ENCODE results near the gene COL28A1. TPM values are rescaled to one million over a fixed set of nuclear protein-coding genes. Genes with fewer than 3 reads are reported as not detected.

COL28A1 gene
- total RNA-seq, 1 donor from 2014 or later = 0.60 TPM

DNA sequence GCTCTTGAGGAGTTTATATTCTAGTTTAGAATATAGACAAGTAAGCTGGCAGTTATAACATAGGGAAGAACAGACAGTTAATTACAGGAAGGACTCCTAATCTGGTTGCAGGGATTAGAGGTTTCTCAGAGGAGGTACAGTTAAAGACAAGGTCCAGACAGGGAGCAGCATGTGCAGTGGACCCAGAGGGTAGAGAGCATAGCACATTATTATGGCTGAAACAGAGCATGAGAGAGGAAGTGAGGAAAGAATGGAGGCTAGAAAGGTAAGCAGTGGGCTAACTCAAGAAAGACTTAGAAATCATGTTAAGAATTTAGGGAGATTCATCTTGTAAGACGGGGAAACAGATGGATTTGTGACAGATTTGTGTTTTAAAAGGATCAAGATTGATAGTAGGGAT lies 40.7 kb upstream of the COL28A1 start:
- H3K27me3 ChIP-seq = no peaks in the 10 kb centered on the region
- no peaks in the 10 kb centered on the region for H3K27me3 Mint-ChIP-seq (ENCODE audit: insufficient read depth, low read depth)
- peaks cover 4% of the 10 kb centered on the region for H3K36me3 ChIP-seq
- peaks cover 2% of the 10 kb centered on the region for H4K20me1 ChIP-seq (ENCODE audit: low read depth)
- H3K4me1 Mint-ChIP-seq = peaks cover under 1% of the 10 kb centered on the region
- DNase-seq (ENCODE audit: low spot score) = no peak
- no peaks in the 10 kb centered on the region for H3K9me3 ChIP-seq (ENCODE audit: low read depth)
- no peak overlapping the region for H3K27ac ChIP-seq
- TF ChIP-seq EZH2phosphoT487 (IDR thresholded peaks at IDR 0.05) = no peak
- no peak for TF ChIP-seq EZH2 (IDR thresholded peaks at IDR 0.05)
- TF ChIP-seq, protein P1, sequence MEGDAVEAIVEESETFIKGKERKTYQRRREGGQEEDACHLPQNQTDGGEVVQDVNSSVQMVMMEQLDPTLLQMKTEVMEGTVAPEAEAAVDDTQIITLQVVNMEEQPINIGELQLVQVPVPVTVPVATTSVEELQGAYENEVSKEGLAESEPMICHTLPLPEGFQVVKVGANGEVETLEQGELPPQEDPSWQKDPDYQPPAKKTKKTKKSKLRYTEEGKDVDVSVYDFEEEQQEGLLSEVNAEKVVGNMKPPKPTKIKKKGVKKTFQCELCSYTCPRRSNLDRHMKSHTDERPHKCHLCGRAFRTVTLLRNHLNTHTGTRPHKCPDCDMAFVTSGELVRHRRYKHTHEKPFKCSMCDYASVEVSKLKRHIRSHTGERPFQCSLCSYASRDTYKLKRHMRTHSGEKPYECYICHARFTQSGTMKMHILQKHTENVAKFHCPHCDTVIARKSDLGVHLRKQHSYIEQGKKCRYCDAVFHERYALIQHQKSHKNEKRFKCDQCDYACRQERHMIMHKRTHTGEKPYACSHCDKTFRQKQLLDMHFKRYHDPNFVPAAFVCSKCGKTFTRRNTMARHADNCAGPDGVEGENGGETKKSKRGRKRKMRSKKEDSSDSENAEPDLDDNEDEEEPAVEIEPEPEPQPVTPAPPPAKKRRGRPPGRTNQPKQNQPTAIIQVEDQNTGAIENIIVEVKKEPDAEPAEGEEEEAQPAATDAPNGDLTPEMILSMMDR (IDR thresholded peaks at IDR 0.05) = no peak
- no peak overlapping the region for H3K4me3 Mint-ChIP-seq
- H2AFZ ChIP-seq (replicated peaks) = no peak overlapping the region
- H3K27ac Mint-ChIP-seq = no peak overlapping the region
- peaks cover 3% of the 10 kb centered on the region for H3K4me1 ChIP-seq
- H3K9me3 Mint-ChIP-seq = peaks cover 10% of the 10 kb centered on the region
- peaks cover 46% of the 10 kb centered on the region for H3K79me2 ChIP-seq (ENCODE audit: low read depth)
- peaks cover 30% of the 10 kb centered on the region for H3K36me3 Mint-ChIP-seq
- no peak overlapping the region for H3K9ac ChIP-seq
- H3F3A ChIP-seq (ENCODE audit: low read depth) = peaks cover 8% of the 10 kb centered on the region
- H3K4me2 ChIP-seq = no peak overlapping the region
- H3K4me3 ChIP-seq = no peak overlapping the region

DNA sequence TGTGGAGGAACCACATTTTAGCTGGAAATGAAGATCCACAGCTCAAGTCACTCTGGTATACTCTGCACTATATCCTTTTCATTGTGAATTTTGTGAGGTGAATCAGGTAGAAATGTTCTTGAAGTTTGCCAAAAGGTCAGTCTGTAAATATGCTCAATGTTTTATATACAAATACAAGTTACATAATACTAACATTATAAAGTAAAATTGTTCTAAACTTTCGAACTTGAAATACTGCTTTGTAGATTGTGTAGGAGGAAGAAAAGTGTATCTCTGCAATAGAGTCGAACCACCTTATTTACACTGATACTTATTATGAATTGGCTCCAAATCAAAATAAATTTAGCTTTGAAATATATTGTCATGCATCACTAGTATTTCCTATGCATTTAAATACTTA lies 38.0 kb upstream of the COL28A1 start:
- H3K27me3 Mint-ChIP-seq (ENCODE audit: insufficient read depth, low read depth) = no peaks in the 10 kb centered on the region
- no peaks in the 10 kb centered on the region for H3F3A ChIP-seq (ENCODE audit: low read depth)
- peaks cover 47% of the 10 kb centered on the region for H3K36me3 Mint-ChIP-seq
- no peaks in the 10 kb centered on the region for H3K27me3 ChIP-seq
- no peak overlapping the region for H3K4me3 Mint-ChIP-seq
- no peaks in the 10 kb centered on the region for H3K9me3 ChIP-seq (ENCODE audit: low read depth)
- H3K4me3 ChIP-seq = no peak overlapping the region
- H3K79me2 ChIP-seq (ENCODE audit: low read depth) = peaks cover 63% of the 10 kb centered on the region
- H3K27ac Mint-ChIP-seq = no peak overlapping the region
- peaks cover 30% of the 10 kb centered on the region for H3K9me3 Mint-ChIP-seq
- TF ChIP-seq EZH2 (IDR thresholded peaks at IDR 0.05) = no peak
- TF ChIP-seq, protein P1 (IDR thresholded peaks at IDR 0.05) = no peak
- TF ChIP-seq EZH2phosphoT487 (IDR thresholded peaks at IDR 0.05) = no peak
- no peak overlapping the region for H3K27ac ChIP-seq
- no peak overlapping the region for H3K4me2 ChIP-seq
- H3K36me3 ChIP-seq = no peaks in the 10 kb centered on the region
- no peak overlapping the region for H3K9ac ChIP-seq
- H2AFZ ChIP-seq (replicated peaks) = no peak overlapping the region
- DNase-seq (ENCODE audit: low spot score) = no peak
- peaks cover 1% of the 10 kb centered on the region for H3K4me1 ChIP-seq
- peaks cover 5% of the 10 kb centered on the region for H3K4me1 Mint-ChIP-seq
- H4K20me1 ChIP-seq (ENCODE audit: low read depth) = no peaks in the 10 kb centered on the region

DNA sequence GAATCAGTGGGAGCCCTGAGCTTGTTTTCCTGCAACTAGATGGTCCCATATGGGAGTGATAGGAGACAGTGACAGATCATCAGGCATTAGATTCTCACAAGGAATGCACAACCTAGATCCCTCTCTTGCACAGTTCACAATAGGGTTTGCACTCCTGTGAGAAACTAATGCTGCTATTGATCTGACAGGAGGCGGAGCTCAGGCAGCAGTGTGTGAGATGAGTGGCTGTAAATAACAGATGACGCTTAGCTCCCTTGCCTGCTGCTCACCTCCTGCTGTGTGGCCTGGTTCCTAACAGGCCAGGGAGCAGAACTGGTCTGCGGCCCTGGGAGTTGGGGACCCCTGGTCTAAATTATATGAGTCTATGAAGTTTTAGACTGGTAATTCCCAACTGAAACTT lies 34.9 kb upstream of the COL28A1 start:
- no peak overlapping the region for H3K4me2 ChIP-seq
- H3K27me3 ChIP-seq = no peaks in the 10 kb centered on the region
- TF ChIP-seq EZH2 (IDR thresholded peaks at IDR 0.05) (no peak), EZH2phosphoT487 (IDR thresholded peaks at IDR 0.05) (no peak)
- TF ChIP-seq, protein P1 (IDR thresholded peaks at IDR 0.05) = no peak
- peaks cover 10% of the 10 kb centered on the region for H3K4me1 ChIP-seq
- H3K27ac ChIP-seq = no peak overlapping the region
- no peaks in the 10 kb centered on the region for H3K9me3 ChIP-seq (ENCODE audit: low read depth)
- H3K36me3 ChIP-seq = no peaks in the 10 kb centered on the region
- no peak overlapping the region for H3K4me3 ChIP-seq
- H3K27ac Mint-ChIP-seq = no peak overlapping the region
- peaks cover 7% of the 10 kb centered on the region for H3F3A ChIP-seq (ENCODE audit: low read depth)
- H4K20me1 ChIP-seq (ENCODE audit: low read depth) = no peaks in the 10 kb centered on the region
- H3K4me1 Mint-ChIP-seq = peaks cover 19% of the 10 kb centered on the region
- peaks cover 31% of the 10 kb centered on the region for H3K9me3 Mint-ChIP-seq
- H3K36me3 Mint-ChIP-seq = peaks cover 48% of the 10 kb centered on the region
- no peak overlapping the region for H3K4me3 Mint-ChIP-seq
- H2AFZ ChIP-seq (replicated peaks) = no peak overlapping the region
- H3K9ac ChIP-seq = no peak overlapping the region
- H3K79me2 ChIP-seq (ENCODE audit: low read depth) = peaks cover 76% of the 10 kb centered on the region
- no peaks in the 10 kb centered on the region for H3K27me3 Mint-ChIP-seq (ENCODE audit: insufficient read depth, low read depth)
- DNase-seq (ENCODE audit: low spot score) = no peak

Measured in neural progenitor cell (in vitro differentiated cells).